NT2/D1 (cell line): ENCODE measurements around the gene ADAM19.

Experiments used
- YY1 ChIP-seq: IDR thresholded peaks from 2 replicates; pipeline ENCODE4 v1.6.1; 2011; ENCODE audit not compliant: insufficient read length, insufficient read depth
- ZNF274 ChIP-seq: IDR thresholded peaks from 2 replicates; pipeline ENCODE4 v1.6.1; 2011; ENCODE audit warnings: mild to moderate bottlenecking, low read depth, low read length

DNA sequence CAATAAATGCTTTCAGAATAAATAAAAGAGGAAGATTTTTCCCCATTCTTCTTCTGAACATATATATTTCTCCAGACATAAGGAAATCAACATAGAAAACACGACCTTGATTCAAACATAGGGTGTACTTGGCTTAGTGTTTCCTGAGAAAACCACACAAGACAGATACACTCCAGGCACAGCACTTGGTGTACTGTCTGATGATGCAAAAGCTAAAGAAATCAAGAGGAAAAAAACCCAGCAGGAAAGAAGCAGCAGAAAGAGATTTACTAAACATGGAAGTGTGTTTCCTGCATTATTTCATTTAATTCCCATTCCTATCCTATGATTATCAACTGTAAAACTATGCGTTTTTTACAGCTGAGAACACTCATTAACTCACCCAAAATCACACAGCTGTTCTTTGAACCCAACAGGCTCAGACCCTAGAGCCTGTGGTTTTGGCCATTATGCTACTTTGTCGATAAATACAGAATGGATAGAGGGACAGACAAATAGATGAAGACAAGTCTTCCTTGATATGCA, 69.4 kb downstream of the ADAM19 start:
- TF ChIP-seq ZNF274 (no peak), YY1 (no peak)
